GM10266 (cell line): ENCODE data around the gene OR7A10.

Source experiments
- DNase-seq: peaks from one replicate; pipeline ENCODE4 v3.0.0; 2012; ENCODE audit errors: extremely low spot score
- CTCF ChIP-seq: IDR thresholded peaks from 2 replicates; pipeline ENCODE4 v1.5.1; 2012; ENCODE audit warnings: mild to moderate bottlenecking, low read depth; ENCODE audit not compliant: control insufficient read depth, insufficient read depth; ENCODE audit errors: missing control alignments

The OR7A10 gene

GRCh38 chr19:14848822-14849221 is at the start of gene OR7A10:
TSS of gene OR7A10 (minus strand) at chr19:14848922. CDS start at chr19:14841877, 7,045 bp downstream.
- no peak for DNase-seq
- TF ChIP-seq CTCF = no peak

- DNase-seq = no peak
- no peak for TF ChIP-seq CTCF
These were observed 42.1 kb upstream of the OR7A10 start for GRCh38 chr19:14890643-14891379.

GRCh38 chr19:14889994-14890642 is 41.4 kb upstream of the OR7A10 start:
- no peak for TF ChIP-seq CTCF
- no peak for DNase-seq

GRCh38 chr19:14886032-14886431 is 37.3 kb upstream of the OR7A10 start, which contains the start of gene OR7A17:
TSS of gene OR7A17 (minus strand) at chr19:14886132. CDS start at chr19:14881355, 4,777 bp downstream.
- TF ChIP-seq CTCF = no peak
- no peak for DNase-seq

GRCh38 chr19:14871619-14872230 is 23.0 kb upstream of the OR7A10 start:
- TF ChIP-seq CTCF = peak; percentile 37
- peak; percentile 21 for DNase-seq

GRCh38 chr19:14868497-14868896 is 19.8 kb upstream of the OR7A10 start:
- no peak for DNase-seq
- no peak for TF ChIP-seq CTCF

GRCh38 chr19:14843578-14843977 is 5.1 kb downstream of the OR7A10 start:
- TF ChIP-seq CTCF = no peak
- DNase-seq = no peak
